Globus pallidus (tissue), 1 donor: ENCODE results near the gene FKBP9.
"Not testable (repeated sequence)": the region's sequence is repeated elsewhere in the genome, so short reads cannot be mapped to it uniquely, and the experiment has no call there.

Experiments
- DNase-seq: peaks from one replicate; pipeline ENCODE4 v3.0.0-alpha.2; 2015; ENCODE audit warnings: low spot score

Gene FKBP9, protein sequence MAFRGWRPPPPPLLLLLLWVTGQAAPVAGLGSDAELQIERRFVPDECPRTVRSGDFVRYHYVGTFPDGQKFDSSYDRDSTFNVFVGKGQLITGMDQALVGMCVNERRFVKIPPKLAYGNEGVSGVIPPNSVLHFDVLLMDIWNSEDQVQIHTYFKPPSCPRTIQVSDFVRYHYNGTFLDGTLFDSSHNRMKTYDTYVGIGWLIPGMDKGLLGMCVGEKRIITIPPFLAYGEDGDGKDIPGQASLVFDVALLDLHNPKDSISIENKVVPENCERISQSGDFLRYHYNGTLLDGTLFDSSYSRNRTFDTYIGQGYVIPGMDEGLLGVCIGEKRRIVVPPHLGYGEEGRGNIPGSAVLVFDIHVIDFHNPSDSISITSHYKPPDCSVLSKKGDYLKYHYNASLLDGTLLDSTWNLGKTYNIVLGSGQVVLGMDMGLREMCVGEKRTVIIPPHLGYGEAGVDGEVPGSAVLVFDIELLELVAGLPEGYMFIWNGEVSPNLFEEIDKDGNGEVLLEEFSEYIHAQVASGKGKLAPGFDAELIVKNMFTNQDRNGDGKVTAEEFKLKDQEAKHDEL

DNA sequence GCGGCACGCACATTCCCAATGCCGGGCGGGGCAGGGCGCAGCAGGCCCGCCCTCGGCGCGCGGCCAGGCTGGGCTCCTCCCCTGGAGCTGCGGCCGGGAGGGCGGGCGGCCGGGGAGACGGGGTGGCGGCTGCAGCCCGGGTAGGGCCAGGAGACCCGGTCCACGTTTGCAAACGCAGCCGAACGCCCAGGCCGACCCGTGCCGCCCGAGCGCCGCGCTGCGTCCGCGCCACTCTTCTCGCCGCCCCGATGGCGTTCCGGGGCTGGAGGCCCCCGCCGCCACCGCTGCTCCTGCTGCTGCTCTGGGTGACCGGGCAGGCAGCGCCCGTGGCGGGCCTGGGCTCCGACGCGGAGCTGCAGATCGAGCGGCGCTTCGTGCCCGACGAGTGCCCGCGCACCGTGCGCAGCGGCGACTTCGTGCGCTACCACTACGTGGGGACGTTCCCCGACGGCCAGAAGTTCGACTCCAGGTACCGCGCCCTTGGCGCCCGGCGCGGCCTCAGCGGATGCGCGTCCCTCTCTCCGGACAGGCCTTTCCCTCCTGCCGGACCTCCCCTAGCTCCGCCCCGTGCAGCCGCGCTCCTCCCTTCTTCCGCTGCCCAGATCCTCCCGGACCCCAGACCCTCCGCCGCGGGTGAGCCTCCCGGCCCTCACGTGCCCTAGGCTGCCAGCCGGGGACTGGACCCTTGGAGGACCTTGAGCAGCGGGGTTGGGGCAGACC lies at the start of gene FKBP9:
FKBP9 (plus strand) TSS at position 115 of the 720 bp plus-strand sequence; CDS start at position 249, 134 bp downstream.
- peak; percentile 74 for DNase-seq

DNA sequence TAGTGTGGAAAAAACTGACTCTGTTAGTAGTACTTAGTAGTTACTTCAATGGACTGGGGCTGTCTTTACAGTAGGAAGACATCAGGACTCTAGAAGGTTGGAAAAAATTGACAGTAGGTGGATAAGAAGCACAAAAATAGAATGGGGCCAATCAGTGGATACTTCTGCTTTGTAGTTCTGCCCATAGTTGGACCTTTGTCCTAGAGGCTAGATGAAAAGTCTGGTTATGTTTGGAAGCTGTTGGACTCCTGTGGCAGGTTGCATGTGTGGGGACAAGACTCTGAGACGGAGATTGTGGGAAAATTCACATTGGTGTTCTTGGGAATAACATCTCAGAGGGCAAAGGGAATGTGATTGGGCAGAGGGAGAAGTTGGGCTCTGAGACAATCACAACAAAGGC lies 47.0 kb upstream of the FKBP9 start:
- no peak for DNase-seq

DNA sequence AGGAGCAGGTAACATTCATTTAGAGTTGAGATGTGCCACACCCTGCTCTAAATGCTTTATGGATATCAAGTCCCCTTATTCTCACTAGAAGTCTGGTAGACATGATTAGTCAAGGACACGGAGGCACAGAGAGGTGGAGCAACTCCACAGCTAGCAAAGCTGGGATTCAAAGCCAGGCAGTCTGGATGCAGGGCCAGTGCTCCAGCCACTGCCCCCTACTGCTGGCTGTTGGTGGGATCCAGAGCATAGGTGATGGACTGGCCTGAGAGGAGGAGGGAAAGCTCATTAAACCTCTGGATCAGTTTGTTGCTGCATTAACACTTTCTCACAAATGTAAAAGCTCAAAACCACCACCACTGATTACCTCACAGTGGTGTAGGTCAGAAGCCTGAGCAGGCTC lies 43.1 kb upstream of the FKBP9 start:
- DNase-seq, result no peak

DNA sequence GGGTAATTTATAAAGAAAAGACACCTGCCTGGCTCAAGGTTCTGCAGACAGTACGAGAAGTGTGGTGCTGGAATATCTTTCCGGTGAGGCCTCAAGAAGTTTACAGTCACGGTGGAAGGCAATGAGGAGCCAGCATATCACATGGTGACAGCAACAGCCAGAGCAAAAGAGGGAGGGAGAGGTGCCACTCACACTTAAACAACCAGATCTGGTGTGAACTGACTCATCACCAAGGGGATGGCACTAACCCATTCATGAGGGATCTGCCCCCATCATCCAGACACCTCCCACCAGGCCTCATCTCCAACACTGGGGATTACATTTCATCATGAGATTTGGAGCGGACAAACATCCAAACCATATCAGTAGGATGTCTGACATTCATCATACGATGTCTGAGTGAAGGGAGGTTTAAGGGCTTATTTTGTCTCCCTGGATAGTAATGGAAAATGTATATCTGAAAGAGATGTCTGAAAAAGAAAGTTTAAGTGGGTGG lies 42.2 kb upstream of the FKBP9 start:
- DNase-seq, result no peak

DNA sequence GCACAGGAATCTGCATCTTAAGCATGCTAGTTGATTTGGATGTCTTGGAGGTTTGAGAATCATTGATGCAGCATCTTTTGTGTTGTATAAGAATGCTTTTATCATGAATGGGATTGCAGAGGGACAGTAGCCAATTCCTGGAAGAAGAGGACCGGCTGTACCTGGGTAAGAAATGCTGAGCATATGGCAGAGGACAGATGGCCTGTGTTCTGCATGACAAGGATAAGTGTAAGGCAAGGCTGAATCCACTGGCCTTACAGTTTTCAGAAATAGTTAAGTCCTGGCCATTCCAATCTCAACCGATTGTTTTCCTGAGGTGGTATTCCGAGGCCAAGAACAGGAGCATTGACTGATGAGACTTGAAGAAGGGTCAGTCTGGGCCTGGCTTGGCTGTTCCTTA lies 41.2 kb upstream of the FKBP9 start:
- DNase-seq, result no peak

DNA sequence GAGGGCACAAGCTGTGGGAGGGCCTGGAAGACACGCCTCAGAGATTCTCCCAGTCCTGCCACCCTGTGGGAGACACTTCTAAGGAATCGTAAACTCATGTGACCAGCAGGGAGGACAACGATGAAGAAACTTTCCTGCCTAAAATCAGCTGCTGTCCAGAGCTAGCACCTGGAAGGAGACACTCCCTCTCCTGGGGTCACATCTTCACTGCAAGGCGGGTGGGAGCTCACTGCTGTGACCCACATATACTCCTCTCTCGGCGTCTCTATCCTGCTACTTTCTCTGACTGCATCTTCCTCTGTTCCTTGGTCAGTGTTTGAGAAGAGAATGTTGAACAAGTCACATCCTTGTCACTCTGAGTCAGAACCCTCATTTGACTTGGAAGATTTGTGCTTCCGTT lies 40.2 kb upstream of the FKBP9 start:
- DNase-seq, result not testable (repeated sequence)

DNA sequence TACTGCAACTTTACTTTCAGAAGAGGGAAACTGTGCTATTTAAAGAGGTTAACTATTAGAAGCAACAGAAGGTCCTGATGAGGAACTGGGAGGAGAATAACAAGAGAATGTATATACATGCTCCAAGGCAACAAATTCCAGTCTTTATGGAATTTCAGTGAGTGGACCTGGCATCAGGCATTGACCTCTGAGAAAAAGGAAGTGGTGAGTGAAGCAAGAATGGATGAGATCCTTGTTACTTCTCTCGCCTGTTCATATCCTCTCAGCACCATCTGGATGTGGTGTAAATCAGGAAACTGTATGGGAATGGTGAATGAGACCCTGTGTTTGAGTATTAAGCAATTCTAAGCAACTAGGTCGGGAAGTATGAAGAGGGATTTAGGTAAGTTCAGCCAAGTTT lies 35.3 kb upstream of the FKBP9 start:
- no peak for DNase-seq

DNA sequence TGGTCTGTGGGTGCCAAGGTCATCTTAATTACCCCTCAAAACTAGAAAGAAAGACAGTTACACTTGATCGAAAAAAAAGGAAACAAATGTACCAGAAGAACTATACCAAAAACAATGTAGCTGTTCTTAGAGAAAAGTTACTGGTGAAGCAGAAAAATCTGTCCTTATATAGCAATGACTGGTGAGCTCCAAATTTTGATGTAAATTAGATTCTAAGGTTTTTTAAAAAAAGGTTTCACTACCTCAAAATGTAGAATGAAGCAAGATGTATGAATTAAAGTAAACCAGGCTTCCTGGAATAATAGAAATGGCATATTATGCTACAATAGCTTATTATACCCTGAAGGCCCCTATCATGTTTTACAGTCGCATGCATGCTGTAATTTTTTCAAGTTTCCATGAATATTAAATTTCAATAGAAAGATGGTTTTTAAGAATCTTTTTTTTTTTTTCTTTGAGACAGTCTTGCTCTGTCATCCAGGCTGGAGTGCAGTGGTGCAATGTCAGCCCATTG lies 28.4 kb upstream of the FKBP9 start:
- no peak for DNase-seq

DNA sequence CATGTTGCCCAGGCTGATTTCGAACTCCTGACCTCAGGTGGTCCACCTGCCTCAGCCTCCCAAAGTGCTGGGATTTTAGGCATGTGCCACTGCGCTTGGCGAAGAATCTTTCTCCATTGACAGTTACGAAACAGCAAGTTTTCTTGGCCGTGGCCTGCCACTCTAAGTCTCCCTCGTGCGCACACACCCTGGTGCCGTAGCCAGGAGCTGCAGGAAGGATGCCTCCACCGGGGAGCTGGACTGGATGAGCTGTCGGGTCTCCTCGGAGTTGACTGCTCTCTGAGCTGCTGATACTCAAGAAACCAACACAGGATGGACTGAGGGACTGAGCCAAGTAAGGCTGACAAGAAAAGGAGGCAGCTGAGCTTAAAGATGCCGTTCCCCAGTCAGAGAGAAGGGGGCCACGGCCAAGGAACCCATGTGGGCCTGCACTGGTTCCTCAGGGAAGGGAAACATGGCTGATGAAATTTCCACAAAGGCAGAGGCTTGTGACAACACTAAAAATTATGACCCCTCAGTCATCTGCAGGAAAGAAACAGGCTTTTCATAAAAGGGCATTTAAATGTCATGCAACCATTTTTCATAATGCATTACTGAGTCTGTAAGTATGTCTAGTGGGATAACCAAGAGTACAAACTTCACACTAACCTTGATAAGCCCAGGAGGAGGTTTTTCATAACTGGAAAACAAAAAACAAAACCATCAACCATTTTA lies 27.7 kb upstream of the FKBP9 start:
- no peak for DNase-seq

DNA sequence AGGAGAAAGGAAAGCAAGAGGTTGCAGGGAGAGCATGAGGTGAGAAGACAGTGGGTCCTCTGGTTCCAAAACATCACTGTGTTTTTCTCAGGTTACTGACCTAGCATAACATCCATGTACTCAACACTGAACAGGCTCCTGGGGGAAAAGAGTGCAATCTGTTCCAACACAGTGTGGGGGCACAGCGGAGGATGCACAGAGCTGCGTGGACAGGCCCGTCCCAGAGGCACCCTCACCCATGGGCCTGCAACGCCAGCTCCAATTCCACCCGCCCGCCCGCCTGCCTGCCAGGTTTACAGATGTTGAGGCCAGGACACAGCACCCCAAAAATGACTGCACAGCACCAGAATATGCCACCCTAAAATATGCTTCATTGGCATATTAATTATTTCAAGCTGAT lies 26.9 kb upstream of the FKBP9 start:
- DNase-seq, result no peak

DNA sequence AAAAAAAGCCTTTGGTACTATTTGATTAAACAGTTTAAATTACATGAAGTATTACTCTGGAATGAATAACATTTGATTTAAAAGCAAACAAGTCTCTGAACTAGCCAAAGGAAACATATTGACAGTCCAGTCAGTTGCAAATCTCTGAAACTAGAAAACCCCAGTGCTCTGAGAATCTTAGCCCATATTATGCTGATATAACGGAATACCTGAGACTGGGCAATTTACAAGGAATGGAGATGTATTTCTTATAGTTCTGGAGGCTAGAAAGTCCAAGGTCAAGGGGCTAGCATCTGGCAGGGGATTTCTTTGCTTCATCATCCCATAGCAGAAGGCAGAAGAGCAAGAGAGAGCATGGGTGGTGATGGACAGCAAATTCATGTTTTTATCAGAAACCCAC lies 21.7 kb upstream of the FKBP9 start:
- DNase-seq, result no peak

DNA sequence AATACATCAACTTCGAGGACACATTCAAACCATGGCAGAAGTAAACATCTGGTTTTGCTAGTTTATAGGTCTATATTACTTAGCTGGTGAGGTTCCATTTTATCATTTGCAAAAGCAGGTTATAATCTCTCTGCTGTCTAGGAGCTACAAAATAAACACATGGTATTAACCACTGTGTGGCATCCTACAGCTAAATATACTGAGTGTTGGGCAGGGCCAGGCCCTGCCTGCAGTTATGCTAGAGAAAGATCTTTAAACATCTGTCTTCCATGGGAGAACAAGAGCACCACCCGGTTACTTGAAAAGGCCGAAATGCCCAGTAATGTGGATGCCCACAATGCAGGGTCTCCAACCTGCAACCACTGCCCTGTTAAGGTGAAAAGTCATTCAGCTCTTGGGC lies 20.6 kb upstream of the FKBP9 start:
- DNase-seq, result no peak

DNA sequence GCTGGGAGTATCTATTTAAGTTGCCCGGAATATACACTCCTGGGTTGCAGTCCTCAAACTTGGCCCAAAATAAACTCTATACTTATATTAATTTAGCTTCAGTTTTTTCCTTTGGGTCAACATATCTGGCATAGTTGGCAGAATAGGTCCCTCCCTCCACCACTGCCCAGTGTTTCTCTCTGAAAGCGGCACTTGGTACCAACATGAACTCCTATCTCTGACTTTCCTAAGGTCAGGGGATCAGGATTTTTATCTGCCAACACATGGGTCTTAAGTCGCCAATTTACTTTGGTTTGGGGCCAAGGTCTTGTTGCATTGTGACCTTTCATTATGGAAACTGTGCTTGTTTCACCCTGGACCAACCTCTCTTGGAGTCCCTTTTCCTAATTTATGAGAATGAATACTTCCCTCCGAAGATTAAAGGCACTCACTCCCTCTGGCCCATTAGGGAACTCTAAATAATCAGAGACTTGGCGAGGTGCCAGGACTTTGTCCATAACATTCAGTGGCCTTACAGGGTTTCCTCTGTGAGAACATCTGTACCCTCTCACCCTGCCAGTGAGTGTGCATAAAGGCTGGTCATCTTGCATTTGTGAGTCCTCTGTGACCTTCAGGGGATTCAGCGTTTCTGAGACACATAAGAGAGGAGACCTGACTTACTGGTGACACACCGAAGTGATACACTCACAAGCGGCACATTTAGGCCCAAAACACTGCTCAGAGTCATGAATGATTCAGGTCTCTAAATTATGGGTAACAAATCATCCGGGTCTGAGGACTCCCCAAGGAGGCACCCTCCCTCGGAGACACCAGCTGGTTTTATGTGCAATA lies 19.7 kb upstream of the FKBP9 start:
- peak; percentile 19 for DNase-seq

DNA sequence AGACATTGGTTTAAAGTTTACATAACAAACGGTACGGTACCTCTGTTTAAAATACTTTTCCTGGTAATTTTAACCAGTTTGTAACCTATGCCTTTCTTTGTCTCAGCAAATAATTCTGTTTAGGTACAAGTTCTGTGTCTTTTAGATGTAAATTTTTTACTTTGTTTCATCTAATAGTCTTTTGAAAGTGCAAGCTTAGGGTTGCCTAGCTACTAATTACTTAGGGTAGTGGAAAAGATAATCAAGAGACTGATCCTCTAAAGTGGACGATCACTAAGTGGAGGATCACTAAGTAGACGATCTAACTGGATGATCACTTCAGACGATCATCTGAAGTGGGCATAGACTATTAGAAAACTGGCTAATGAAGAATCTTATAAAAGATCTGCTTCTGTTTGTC lies 16.1 kb upstream of the FKBP9 start:
- DNase-seq, result no peak

DNA sequence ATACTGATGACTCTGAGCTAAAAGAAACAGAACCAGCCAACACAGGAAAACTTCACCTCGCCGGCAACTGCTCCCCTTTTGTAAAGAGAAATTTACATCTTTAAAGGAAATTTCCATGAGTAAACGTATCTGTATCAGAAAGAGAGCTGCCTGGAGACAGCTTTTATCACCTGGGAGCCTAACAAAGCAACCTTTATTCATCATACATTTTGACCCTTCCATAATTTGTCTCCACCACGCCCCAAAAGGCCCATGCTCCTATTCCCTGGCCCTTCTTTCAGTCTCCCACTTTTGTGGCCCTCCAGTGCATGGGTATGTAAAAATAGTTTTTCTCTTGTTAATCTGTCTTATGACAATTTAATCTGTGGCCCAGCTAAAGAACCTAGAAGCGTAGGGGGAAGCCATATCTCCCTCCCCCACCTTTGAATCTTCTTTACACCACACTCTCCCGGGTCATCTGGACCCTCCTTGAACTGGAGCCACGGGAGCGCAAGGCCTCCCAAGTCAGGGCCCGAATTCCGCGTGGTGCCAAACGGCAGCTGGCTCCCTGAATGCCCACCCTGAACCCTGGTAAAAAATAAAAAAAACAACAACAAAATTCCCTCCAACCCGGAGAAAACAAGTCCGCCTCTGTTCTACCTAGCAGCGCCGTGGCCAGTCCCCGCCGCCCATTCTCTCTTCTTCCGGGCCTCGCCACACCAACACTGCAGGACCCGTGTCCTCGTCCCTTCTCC lies 15.4 kb upstream of the FKBP9 start:
- peak; percentile 47 for DNase-seq

DNA sequence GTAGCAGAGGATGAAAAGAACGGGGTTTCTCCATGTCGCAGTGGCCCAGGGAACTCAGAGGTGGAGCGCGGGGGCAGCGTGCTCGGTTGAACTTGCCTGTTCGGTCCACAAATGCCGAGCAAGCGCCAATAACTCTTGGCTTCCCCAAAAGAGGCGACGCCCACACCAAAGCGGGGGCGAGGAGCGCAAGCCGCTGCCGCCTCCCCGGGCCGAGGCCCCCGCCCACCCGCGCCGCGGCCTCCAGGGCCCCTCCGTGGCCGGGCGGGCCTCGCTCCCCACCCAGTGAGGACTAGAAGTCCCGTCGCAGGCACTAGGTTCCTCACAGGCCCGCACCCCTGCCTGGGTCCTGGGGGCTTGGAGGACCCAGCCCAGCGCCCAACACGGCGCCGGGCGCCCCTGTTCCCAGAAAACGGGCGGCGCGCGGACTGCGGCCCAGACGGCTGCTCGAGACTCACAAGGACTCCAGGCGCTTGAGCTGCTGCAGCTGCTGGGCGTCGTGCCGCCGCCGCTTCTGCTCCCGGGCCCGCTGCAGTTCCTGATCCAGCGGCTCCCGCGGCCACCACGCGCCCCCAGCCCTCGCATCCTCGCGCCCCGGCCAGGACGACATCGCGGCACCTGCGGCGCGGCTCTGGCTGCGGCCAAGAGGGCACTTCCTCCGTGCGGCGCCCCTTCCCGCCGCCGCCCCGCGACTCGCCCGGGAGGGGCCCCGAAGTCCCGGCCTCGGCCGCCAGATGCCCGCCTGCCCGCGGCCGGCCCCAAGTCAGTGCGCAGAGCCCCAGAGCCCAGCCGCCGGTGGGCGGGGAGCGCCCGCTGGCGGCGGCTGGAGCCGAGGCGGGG lies 14.6 kb upstream of the FKBP9 start:
- DNase-seq, result peak; percentile 85

DNA sequence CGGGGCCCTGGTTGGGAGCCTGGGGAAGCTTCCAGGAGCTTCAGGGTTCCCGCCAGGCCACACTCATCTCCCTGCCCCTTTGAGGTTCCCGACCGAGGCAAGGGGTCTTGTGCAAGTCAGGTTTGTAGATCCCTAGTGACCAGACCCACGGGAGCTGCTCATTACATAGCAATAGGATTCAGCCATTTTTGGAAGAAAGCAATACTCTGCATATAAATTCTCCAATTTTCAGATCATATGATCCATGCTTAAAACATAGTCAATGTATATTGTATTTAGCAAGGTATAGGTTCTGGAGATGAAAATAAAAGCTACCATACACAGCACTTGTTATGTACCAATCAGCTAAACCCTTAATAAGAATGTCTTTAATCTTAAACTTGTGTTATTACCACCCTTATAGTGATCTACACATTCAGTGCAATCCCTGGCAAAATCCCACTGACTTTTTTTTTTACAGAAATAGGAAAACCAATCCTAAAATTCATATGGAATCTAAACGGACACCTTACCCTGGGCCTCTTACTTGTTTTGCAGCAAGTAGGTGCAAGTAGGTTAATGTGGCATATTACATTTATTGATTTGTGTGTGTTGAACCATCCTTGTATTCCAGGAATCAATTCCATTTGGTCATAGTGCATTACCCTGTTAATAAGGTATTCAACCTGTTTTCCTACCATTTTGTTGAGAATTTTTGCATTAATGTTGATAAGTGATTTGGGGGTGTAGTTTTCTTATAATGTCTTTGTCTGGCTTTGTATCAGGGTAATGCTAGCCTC lies 13.8 kb upstream of the FKBP9 start:
- no peak for DNase-seq

DNA sequence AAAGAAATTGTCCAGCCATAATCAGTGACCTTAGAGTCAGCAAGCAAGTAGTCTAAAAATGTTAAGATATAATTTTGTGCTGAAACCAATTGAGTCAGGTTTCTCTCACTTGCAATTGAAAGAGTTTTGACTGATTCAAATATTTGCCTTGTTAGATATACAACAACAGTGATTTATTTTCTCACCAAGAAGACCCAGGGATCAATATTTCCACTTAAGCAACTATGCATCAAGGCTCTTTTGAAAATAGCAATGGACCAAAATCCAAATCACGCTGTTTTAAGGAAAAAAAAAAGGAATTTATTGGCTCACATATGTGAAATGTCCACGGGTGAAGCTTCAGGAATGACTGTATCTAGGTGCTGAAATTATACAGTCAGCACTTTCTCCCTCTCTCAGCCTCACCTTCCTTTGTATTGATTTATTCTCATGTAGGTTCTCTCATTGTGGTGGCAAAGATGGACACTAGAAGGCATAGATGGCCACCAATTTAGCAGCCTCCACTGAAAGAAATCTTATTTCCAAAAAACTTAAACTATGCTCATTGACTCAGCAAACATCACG lies 9.7 kb upstream of the FKBP9 start:
- no peak for DNase-seq
